Kidney epithelial cell (primary cell): ENCODE results near the gene ZNF532. TPM values are rescaled to one million over a fixed set of nuclear protein-coding genes. Genes with fewer than 3 reads are reported as not detected.
"Not testable (repeated sequence)": the region's sequence is repeated elsewhere in the genome, so short reads cannot be mapped to it uniquely, and the experiment has no call there.

Experiments
- DNase-seq: peaks from one replicate; pipeline ENCODE4 v3.0.0-alpha.2; 2010; ENCODE audit warnings: low read depth
- H3K27me3 ChIP-seq: 2 replicates; pipeline ENCODE4 v1.6.0; 2011; ENCODE audit warnings: low read length; ENCODE audit not compliant: control insufficient read depth, insufficient read depth
- H3K36me3 ChIP-seq: 2 replicates; pipeline ENCODE4 v1.5.1; 2011; ENCODE audit warnings: low read length; ENCODE audit not compliant: control insufficient read depth, insufficient read depth
- H3K4me3 ChIP-seq: 2 replicates; pipeline ENCODE4 v1.5.1; 2011; ENCODE audit warnings: low read depth, mild to moderate bottlenecking, control low read depth, low read length
- CTCF ChIP-seq: IDR thresholded peaks from 2 replicates; pipeline ENCODE4 v1.5.1; 2011; ENCODE audit warnings: mild to moderate bottlenecking, moderate library complexity, low read length, control low read depth, inconsistent platforms; ENCODE audit not compliant: insufficient read depth, poor library complexity, severe bottlenecking
- total RNA-seq: library from RNA; depleted of rRNA; stranded (reverse); fragments of >200 nt; gene quantifications from 2 replicates; pipeline ENCODE4 v1.2.3, GENCODE V29; 2015

Gene ZNF532, protein sequence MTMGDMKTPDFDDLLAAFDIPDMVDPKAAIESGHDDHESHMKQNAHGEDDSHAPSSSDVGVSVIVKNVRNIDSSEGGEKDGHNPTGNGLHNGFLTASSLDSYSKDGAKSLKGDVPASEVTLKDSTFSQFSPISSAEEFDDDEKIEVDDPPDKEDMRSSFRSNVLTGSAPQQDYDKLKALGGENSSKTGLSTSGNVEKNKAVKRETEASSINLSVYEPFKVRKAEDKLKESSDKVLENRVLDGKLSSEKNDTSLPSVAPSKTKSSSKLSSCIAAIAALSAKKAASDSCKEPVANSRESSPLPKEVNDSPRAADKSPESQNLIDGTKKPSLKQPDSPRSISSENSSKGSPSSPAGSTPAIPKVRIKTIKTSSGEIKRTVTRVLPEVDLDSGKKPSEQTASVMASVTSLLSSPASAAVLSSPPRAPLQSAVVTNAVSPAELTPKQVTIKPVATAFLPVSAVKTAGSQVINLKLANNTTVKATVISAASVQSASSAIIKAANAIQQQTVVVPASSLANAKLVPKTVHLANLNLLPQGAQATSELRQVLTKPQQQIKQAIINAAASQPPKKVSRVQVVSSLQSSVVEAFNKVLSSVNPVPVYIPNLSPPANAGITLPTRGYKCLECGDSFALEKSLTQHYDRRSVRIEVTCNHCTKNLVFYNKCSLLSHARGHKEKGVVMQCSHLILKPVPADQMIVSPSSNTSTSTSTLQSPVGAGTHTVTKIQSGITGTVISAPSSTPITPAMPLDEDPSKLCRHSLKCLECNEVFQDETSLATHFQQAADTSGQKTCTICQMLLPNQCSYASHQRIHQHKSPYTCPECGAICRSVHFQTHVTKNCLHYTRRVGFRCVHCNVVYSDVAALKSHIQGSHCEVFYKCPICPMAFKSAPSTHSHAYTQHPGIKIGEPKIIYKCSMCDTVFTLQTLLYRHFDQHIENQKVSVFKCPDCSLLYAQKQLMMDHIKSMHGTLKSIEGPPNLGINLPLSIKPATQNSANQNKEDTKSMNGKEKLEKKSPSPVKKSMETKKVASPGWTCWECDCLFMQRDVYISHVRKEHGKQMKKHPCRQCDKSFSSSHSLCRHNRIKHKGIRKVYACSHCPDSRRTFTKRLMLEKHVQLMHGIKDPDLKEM (N-terminal part only)
- 89.5 and 101 TPM in 2 replicates for total RNA-seq

DNA sequence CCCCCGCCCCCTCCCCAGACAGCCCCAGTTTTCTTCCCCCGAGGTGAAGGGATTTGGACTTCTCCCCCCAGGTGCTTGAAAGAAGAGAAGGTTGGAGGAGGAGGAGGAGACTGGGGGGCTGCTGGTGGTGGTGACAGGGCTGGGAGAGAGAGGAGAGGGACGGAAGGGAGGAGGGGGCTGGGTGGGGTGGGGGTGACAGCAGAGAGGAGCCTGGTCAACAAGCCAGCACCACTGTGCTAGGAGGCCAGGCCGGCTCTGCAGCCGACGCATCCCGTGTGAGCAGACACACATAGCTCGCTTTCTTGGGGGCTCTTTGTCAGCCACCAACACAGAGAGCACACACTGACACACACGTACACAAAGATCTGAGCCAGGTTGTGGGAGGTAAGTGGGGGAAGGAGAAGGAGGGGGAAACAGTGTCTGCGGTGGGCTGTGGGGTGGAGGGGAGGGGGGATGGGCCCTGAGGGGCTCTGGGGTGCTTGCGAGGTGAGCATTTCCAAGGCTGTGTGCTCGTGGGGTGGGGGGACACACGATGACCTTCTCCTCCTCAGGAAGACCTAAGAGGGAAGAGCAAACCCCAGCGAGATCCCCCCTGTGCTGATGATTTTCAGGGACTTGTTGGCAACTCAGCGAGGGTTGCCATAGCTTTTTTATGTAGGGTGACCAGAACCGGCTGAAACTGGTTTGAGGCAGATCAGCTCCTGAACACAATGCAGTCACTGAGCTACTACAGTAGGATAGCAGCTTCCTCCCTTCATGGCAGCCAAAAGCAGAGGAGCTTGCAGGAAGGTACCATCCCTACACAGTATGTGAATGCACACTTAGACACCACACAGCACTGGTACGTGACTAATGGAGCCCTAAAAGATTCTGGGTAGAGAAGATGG lies at the start of gene ZNF532:
ZNF532 (plus strand) TSS at position 732 of the 887 bp plus-strand sequence. CDS start 53,411 bp downstream, outside the sequence.
- no peak for DNase-seq

GRCh38 chr18:58819051-58819450 lies 45.6 kb upstream of the ZNF532 start:
- H3K27me3 ChIP-seq = no peaks in the 10 kb centered on the region
- no peaks in the 10 kb centered on the region for H3K36me3 ChIP-seq
- no peak for TF ChIP-seq CTCF
- H3K4me3 ChIP-seq = no peak overlapping the region
- DNase-seq = no peak

More for the DNA sequence above, at the start of gene ZNF532:
- peak within 1 kb of the TSS; percentile 39 for H3K4me3 ChIP-seq
- peaks cover 2% of the 10 kb centered on the region for H3K36me3 ChIP-seq
- TF ChIP-seq CTCF = no peak
- no peaks in the 10 kb centered on the region for H3K27me3 ChIP-seq

DNA sequence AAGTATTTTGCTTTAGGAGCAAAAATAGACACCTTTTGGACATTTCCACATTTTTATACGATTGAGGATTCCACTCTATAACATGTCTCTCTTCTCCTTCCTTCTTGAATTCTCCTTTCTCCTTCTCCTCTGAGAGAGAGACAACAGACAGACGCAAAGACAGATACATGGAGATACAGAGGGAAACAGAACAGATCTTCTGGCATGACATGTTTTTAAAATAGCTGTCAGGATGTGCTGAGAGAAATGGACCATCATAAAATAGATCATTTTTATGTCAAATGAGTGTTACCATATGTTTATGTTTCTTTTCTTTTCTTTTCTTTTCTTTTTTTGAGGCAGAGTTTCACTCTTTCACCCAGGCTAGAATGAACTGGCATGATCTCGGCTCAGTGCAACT lies 44.4 kb upstream of the ZNF532 start:
- Histone ChIP-seq H3K27me3 (no peaks in the 10 kb centered on the region), H3K36me3 (no peaks in the 10 kb centered on the region), H3K4me3 (no peak overlapping the region)
- DNase-seq = no peak
- no peak for TF ChIP-seq CTCF

DNA sequence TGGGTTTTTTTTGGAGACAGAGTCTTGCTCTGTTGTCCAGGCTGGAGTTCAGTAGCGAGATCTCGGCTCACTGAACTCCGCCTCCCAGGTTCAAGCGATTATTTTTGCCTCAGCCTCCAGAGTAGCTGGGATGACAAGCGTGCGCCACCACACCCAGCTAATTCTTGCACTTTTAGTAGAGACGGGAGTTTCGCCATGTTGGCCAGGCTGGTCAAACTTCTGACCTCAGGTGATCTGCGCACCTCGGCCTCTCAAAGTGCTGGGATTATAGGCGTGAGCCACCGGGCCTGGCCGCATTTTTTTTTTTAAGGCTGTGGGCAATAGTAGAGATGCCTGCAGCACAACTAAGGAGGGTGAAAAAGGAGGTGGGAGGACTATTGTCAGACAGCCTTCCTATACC lies 41.7 kb upstream of the ZNF532 start:
- no peak for DNase-seq
- Histone ChIP-seq H3K4me3 (no peak overlapping the region), H3K27me3 (no peaks in the 10 kb centered on the region), H3K36me3 (no peaks in the 10 kb centered on the region)
- no peak for TF ChIP-seq CTCF

- DNase-seq = no peak
- TF ChIP-seq CTCF = no peak
- Histone ChIP-seq H3K36me3 (no peaks in the 10 kb centered on the region), H3K27me3 (no peaks in the 10 kb centered on the region), H3K4me3 (no peak overlapping the region)
Observed at GRCh38 chr18:58823412-58823811, 41.3 kb upstream of the ZNF532 start.

- DNase-seq, H3K4me3 ChIP-seq, H3K27me3 ChIP-seq, H3K36me3 ChIP-seq: not testable (repeated sequence)
Observed at GRCh38 chr18:58826926-58827325, 37.8 kb upstream of the ZNF532 start.
